Activated naive CD4-positive, alpha-beta T cell treated with Interleukin-2 at 50 U/mL for 16 hours (primary cell): Measurements from ENCODE around the gene ZRANB1.

Source experiments
- DNase-seq: peaks from one replicate; pipeline ENCODE4 v3.0.0-alpha.2; 2020

ZRANB1 gene

DNA sequence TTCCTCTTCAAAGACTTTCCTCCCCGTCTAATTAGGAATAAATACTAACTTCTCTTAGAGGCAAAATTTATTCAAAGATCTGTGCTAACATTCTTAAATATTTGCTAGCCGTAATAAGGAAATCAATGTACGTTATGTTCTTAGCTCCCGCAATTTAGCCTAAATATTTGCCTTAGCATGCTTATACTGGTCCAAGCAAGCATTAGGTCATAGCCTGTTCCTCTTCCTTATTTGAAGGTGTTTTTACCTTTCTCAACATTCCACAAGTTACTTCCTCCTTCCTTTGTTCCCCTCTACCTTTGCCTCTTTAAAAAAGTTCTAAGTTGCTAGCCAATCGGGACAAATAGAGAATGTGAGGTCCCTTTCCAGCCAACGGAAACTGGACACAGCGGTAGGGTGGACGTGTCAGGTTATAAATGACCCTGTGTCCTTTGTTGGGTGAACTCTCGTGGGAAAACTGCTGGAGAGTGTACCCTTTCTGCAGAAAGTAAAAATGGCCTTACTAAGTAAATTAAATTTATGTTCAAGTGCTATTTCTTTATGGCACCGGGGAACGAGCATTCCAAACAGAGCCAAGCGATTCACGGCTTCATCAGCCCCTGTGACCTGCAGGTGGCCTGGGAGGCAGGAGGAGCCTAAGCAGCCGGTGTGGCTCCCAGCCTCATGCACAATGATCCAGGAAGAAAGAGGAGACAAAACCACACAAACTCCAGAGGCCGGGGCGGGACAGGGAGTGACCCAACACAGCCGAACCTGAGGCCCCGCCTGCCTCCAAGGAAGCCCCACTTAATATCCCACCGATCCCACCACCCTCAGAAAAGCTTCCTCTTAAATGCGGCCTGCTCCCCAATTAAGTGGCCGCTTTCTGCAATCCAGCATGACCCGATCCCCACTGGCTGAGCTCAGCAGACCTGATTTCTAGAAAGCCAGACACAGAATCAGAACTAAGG, 67.0 kb downstream of the ZRANB1 start:
- no peak for DNase-seq

DNA sequence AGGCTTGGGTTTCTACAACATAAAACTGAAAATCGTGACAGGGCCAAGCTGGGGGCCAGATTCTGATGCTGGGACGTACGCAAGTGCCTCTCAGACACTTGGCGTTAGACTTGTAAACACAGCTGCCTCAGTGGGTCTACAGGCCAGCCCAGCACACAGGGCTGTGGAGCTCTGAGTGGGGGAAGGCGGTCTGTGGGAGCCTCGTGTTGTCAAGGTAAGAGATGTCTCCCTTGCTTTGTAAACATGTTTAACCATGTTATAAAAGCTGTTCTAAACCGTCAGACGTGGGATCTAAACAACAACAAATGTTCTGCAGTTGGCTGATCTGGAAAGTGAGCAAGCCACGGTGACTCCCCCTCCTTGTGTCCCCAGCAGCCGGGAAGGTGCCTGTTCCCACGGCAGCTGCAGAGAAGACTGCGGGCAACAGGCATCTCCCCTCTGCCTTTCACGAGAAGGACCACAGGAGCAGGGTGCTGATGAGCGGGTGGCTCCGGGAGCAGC, 67.8 kb downstream of the ZRANB1 start:
- no peak for DNase-seq

DNA sequence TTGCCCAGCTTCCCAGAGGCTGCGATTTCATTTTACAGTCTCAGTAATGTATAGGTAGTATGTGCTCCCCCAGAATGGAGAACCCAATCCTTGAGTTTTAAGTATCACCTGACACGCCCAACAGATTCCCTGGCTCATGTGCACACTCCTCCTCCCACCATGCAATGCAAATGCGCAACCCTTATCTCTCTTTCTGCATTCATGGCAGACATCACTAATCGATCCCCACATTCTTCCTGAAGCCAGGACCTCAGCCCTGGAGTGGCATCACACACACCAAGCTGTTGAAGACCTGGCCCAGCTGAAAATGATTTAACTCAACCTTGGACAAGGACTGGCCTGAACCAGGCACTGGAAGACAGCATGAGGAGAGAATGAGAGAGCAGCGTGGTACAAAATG, 68.4 kb downstream of the ZRANB1 start:
- DNase-seq = no peak

DNA sequence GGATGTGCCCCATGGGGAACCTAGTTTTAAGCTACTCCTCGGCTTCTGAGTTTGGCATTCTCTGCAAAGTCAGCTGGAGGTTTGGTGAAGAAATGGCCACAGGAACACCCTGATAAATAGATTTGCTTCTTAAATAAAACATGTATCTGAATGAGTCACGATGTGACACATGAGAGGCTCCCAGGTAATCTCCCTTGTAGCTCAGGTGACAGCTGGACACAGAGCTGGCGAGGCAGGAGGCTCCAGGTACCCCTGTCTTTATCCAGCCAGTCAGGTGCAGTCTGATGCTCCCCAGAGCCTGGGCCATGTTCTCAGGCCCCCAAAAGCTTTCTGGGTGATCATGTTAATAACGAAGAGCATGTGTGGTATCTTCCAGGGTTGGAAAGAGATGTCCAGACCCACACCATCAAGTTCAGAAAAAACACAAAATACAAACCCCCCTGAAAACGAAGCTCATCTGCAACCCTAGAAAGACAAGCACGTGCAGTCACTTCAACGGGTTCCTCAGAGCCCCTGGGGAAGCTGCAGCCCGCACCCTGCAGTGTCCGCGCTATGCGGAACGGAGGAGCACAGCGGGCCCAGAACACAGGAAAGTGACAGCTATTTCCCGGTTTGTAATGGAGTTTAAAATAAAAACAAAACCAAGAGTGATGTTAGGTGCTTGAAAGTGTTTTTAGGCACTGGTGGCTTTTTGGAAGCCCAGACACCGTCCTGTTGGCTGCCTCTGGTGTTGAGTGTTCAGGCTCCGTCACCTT, 69.4 kb downstream of the ZRANB1 start:
- no peak for DNase-seq

DNA sequence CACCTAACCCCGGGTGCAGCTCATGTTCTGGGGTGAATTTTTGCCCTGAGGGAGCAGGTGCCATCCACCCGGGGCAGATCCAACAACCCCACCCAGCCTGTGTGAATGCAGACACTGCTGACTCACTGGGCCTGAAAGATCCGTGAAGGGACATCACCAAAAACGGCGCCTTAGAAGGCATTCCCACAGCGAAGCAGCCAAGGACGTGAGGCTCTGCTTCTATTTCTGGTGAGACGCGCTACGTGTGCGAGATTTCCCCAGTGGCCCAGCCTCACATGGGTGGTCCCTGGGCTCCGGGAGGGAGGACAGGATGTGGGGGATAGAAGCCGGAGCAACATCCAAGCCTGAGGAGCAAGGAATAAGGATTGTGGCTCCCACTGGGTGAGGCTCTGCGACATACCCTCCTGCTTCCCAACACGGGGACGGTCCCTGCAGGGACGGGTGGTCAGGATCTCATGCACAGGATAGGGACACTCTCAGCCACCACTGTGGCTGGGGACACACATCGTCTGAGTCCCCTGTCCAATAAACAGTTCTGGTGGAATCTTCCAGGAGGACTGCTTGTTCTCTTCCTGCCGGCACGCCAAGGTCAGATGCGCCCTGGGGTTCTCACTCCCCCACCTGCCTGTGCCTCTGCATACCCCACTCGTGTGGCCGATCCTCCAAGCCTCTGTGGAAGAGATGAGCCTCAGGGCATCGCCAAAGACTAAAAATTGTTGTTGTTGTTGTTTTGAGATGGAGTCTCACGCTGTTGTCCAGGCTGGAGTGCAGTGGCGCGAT, 70.2 kb downstream of the ZRANB1 start:
- DNase-seq = no peak

DNA sequence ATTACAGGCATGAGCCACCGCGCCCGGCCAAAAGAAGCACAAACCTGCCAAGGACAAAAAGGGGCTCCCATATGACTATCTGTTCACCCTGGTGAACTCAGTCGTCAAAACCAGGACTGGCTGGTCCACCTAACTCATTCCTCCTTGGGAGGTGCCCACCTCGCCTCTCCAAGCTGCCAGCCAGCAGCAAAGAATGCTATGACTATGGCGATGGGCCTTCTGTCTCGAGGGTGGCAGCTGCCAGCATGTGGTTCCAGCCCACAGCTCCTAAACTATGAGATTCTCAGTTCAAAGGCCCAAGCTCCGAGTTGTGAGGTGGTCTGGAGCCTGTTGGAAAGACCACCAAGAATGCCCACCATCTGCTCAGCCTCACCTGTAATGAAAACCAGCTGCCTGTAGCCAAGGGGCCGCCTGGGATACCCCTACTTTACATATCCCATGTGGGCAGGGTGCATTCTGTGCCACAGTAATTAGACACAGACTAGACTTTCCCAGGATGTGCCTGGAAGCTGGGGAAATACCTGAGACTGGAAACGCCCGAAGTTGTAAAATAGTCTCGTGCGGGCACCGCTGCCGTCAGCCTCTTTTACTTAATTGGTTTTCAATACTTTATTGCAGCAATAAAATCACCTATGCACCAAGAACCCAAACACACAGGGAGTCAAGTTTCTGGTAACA, 71.1 kb downstream of the ZRANB1 start:
- no peak for DNase-seq

DNA sequence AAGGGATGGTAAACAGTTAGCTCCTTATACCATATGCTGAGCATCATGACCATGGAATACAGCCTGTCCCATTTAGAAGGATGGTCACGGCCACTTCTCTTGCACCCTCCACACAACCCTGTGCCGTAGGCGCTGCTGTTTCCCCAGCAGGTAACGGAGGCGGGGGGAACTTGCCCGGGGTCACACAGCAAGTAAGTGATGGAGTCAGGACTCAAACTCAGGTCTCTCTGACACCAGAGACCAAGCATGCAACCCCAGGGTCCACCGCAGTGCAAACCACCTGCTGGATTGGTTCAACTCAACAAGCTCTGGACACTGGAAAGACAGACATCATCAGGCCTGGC, 71.6 kb downstream of the ZRANB1 start:
- no peak for DNase-seq

DNA sequence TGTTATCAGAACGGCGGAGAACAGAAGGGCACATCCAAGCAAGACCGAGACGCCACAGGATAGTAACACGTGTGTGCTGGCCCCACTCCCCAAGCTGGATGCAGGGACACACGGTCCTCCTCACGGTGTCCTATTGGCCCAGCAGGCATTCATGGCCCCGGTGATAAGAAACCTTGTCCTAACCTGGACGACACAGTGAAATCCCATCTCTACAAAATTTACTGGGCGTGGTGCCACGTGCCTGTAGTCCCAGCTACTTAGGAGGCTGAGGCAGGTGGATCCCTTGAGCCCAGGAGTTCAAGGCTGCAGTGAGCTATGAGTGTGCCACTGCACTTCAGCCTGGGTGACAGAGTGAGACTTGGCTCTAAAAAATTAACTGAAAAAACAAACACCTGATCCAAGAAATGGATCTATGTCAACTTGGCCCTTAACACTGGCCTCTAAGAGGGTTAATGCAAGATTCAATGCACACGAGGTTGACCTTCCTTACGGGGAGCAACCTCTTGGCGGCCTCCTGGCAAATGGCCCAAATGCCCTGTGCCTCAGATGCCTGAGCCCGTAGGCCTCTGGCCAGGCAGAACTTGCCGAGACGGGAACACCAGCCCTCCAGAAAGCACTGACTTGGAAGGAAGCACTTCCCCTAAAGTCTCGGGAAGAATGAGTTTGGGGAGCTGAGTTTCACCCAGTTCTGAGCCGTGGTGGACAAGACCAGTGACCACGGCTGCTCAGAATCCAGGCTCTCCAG, 72.3 kb downstream of the ZRANB1 start:
- no peak for DNase-seq

DNA sequence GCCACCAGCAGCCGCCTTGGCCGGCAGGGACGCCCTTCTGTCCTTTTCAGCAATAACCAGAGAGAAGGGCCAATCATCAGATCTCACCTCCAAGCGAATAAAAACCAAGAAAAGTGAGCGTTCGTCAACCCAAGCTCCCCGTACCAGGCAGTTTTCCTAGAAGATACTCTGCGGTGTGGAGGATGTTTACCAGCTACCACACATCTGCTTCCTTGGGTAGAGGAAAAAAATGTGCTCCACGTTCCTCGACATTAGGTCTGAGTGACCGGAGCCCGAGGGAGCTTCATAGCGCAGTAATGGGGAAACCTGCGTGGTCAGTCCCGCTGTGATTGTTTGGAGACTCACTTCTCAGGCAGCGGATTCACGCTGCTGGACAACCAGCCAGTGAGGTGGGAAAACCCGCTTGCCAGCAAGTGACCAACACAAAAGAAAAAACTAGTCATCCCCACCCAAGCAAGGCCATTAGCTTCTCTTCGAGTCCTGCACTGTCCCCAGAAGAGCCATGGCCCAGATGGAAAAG, 73.0 kb downstream of the ZRANB1 start:
- DNase-seq = no peak

DNA sequence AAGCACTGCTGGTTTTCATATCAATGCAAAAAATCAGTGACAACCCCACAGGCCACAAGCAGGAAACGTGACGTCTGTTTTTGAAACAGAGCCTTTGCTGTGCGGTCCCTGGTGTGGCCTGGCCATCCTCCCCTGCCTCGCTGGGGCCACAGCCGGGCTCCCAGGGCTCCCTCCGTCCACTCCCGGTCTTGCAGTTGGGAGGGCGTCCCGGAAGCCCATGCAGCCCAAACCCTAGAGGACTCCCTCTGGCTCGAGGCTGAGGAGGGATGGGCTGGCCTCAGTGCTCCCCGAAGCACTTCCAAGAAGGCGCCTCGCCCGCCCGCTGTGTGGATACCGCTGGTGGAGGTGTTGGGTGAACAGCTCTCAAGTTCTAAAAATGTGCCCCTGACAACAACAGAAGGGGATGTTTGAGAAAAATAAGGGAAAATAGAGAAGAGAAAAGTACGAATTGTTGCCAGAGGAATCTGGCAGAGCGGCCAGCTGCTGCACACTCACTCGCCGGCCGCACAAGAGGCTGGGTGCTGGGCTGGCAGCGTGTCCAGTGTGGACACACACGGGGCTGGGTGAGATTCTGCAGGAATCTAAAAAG, 73.5 kb downstream of the ZRANB1 start:
- no peak for DNase-seq

DNA sequence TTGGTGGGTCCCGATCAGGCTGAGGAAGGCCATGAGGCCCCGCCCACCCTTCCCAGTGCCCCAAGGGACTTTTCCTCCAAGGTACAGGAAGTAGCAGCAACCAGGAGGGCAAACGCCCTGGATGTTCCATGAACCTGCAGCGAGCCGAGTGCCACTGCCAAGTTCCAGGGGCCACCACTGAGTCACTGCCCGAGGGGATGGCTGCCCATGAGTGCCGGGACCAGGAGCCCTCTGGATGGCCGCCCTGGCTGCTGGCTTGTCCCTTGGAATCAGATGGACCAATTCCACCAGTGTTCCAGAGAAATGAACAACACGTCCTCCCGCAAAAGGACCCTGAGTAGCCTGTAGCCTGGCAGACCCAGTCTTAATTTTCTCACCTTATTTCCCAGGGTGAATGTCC, 74.2 kb downstream of the ZRANB1 start:
- no peak for DNase-seq

DNA sequence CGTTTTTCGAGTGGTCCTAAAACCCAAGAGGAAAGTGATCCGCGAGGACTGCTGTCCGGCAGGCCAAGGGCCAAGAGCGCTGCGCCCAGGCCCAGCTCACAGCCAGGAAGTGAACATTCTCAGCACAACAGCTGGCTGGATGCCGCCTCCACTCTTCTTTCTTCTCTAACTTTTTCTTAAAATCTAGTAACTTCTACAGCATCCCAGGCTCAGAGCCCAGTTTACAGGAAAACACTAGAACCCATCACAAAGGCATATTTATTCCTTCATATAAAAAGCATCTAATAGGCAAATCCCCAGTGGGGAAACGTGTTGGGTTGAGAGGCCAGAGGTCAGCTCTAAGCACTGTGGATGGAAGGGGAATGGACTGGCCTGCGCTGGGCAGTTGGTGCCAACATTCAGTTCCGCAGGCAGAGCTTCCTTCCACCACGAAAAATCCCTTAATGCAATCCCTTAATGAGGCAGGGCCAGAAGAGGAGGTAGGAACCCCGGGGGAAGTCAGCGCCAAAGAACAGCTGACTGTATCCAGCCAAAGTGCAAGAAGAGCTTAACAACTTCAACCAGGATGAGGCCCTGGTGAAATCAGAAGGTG, 74.8 kb downstream of the ZRANB1 start:
- no peak for DNase-seq

DNA sequence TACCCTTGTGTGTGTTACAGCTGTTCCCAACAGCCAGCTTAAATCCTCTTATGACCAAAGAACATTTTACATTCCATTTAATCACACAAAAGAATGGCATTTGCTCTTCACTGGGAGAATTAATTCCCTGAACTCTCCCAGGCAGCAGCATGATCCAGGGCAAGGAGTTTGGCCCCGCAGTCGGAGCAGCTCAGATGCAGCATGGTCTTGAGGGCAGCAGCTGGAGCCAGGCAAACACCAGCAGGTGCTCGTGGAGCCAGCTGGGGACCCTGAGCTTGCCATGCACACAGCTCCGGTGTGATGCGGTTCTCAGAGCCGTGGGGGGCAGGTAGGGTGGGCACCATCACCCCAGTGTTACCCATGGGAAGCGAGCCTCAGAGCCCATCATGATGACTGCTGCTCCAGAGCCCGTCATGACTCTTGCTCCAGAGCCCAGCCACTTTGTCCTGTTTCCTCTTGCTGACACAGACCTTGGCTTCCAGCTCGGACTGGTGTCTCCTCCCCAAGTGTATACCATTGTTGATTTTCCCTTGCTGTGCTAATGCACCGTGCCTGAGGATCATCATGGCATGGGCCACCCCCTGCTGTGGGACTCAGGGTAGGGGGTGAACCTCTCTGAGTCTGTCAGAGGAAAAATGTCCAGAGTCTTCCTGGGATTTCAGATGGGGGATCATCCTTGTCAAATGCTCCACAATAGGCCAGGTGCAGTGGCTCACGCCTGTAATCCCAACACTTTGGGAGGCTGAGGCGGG, 75.8 kb downstream of the ZRANB1 start:
- no peak for DNase-seq

DNA sequence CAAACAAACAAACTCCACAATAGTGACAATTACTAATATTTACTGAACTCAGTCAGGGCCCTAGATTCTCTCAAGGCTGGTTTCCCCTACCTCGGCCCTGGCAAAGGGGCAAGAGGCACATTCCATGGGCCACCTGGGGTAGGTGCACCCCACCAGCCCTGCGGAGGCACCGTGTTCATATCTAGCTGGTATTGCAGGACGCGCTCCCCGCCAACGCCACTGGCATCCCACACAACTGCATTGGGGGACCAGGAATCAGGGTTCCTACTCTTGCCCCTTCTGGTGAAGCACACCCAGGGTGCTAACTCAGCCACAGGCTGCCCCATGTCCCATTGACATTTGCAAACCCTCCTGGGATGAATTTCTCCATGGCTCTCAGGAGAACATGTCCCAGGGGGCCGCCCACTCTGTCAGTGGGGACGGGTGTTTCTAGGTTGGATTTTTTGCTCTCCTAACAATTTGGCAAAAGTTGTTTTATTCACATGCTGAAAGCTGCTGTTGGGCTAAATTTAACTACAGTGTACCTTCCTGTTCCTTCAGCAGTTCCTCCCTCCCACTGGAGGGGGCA, 76.7 kb downstream of the ZRANB1 start:
- DNase-seq = no peak

DNA sequence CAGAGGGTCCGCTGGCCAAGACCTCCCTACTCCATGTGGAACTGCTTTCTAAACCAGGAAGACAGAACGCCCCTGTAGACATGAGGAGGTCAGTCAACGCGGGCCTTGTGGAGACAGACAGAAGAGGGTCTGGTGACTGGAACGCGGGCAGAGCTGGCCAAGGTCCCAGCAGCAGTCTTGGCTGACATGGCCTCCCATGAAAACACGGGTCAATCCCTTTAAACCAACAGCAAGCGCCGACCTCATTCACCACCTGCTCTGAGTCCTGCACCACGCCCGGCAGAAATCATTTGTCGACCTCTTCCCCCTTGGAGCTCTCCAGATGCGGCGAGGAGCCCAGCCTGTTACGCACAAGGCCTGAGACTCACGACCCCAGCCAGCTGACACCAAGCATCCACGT, 78.5 kb downstream of the ZRANB1 start:
- DNase-seq = no peak

DNA sequence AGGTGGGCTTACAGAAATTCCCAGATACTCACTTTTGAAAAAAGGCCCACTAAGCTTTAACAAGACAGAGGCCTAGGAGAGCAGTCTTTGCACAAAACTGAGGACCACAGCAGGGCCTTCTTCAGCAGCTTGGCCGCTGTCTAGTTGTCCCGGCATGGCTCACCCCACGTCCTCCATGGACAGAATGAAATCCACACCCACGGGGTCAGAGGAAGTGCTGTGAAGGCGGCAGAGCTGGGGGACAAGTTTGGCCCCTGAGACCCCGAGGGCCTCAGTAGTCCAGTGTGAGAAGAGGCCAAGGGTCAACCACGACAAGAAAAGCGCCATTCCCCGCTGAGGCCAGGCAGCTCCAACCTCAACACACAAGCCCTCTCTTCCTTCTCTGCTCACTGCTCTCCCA, 78.9 kb downstream of the ZRANB1 start:
- no peak for DNase-seq

DNA sequence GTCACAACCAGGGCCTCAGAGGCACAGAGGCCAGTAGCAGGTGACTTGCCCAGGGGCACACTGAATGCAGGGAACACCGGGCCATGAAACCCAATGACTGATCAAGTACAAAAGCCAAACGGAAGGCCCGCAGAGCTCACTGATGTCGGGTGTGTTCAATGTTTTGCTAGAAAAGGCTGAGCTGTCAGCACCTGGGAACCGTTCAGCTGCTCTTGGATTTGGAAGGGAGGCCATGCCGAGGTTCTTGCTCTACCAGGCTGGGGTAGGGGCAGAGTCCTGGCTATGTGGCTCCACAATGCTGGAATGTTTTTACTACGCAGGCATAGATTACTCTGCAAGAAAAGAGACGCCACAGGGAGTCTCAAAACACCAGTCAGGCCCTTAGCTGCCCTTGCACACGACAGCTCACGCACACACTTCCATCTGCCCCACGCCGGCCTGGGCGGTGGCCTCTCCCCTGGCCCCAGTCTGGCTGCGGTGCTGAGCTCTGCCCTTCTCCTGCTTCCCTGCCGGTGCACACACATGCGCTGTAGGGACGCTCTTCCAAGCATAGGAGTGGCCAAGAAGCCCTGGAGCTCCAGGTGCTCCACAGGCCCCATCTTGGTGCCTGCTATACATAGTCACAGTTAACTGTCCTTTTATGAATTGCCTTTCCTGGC, 79.9 kb downstream of the ZRANB1 start:
- no peak for DNase-seq

DNA sequence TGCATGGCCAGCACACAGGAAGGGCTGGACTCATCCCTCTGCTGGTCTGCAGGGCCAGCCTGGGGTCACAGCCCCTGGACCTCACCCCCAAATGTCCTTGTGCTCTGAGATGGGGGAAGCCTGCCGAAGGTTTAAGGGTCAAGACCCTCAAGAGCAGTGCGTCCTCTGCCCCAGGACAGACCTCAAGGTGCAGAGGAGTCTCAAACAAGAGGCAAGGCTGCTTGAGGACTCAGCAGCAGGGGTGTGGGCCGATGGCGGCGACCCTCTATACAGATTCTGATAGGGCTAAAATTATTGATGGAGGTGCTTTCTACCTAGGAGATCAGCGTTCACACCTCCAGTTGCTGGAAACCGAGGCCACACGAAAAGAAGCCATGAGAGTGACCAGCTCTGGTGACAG, 80.7 kb downstream of the ZRANB1 start:
- no peak for DNase-seq

DNA sequence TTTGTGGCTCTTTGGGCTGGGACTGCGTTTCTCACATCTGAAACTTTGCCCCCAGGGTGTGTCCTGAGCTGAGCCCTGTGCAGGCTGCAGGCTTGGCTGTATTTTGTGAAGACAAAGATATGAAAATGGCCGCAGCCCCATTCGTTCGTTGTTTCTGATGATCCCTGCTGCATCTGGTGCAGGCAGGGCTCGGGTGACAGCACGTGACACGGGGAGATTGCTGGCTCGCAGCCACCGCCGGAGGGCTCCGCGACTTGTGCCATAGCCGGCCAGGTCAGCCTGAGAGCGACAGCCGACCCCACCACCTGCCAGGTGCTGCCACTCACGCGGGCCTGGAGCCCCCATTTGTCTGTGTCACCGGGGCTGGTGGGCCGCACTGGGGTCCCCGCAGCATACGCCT, 81.3 kb downstream of the ZRANB1 start:
- DNase-seq = no peak
